Fibroblast of villous mesenchyme (primary cell): Measurements from ENCODE around the gene SGSM1. TPM values are rescaled to one million over a fixed set of nuclear protein-coding genes. Genes with fewer than 3 reads are reported as not detected.

ENCODE experiments used
- DNase-seq: peaks from one replicate; pipeline ENCODE4 v3.0.0-alpha.2; 2010; ENCODE audit warnings: low read depth
- H3K4me3 ChIP-seq: 2 replicates; pipeline ENCODE4 v1.5.1; 2011; ENCODE audit warnings: low read depth, mild to moderate bottlenecking, low read length
- total RNA-seq: library from RNA; depleted of rRNA; stranded (reverse); fragments of >200 nt; gene quantifications from 2 replicates; pipeline ENCODE4 v1.2.3, GENCODE V29; 2012
- TF ChIP-seq, protein P1 (sequence below): IDR thresholded peaks from 2 replicates; pipeline ENCODE4 v1.5.1; 2012; ENCODE audit warnings: low read depth, mild to moderate bottlenecking, low read length; ENCODE audit not compliant: insufficient read depth

The SGSM1 gene
- total RNA-seq, 1 donor = not detected

GRCh38 chr22:24827296-24827695 is 21.3 kb downstream of the SGSM1 start:
- no peak overlapping the region for H3K4me3 ChIP-seq
- no peak for DNase-seq
- TF ChIP-seq, protein P1, sequence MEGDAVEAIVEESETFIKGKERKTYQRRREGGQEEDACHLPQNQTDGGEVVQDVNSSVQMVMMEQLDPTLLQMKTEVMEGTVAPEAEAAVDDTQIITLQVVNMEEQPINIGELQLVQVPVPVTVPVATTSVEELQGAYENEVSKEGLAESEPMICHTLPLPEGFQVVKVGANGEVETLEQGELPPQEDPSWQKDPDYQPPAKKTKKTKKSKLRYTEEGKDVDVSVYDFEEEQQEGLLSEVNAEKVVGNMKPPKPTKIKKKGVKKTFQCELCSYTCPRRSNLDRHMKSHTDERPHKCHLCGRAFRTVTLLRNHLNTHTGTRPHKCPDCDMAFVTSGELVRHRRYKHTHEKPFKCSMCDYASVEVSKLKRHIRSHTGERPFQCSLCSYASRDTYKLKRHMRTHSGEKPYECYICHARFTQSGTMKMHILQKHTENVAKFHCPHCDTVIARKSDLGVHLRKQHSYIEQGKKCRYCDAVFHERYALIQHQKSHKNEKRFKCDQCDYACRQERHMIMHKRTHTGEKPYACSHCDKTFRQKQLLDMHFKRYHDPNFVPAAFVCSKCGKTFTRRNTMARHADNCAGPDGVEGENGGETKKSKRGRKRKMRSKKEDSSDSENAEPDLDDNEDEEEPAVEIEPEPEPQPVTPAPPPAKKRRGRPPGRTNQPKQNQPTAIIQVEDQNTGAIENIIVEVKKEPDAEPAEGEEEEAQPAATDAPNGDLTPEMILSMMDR = no peak

DNA sequence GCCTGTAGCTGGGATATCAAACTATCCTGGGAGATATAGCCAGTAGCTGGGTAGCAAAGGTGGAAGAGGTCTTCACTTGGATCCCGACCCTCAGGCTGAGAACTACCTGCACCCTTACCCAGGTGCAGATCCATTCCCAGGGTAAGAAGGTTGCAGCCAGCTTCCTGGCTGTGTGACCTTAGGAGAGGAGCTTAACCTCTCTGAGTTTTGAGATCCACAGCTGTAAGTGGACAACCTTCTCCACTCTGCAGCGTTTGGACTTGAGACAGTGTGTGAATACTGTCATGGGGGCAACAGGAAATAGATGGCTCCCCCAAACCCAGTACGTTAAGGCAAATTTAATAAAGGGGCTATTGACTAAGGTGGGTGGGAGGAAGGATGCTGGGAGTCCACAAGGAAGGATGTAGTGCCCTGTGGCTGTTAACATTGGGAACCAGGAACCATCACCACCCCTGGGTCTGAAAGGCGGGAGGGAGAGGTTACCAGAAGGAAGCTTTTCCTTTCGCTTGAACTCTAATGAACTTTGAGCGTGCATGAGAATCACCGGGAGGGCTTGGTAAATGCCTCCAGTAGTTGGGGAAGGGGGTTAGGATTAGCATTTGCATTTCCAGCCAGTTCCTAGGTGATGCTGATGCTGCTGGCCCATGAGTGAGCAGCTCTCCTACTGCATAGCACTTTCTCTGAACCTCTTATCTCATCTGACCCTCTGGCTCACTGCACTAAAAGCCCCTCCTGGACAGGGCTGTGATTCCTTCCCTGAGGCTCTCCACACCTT is 24.4 kb downstream of the SGSM1 start:
- DNase-seq = no peak
- TF ChIP-seq, protein P1 = no peak
- no peak overlapping the region for H3K4me3 ChIP-seq

DNA sequence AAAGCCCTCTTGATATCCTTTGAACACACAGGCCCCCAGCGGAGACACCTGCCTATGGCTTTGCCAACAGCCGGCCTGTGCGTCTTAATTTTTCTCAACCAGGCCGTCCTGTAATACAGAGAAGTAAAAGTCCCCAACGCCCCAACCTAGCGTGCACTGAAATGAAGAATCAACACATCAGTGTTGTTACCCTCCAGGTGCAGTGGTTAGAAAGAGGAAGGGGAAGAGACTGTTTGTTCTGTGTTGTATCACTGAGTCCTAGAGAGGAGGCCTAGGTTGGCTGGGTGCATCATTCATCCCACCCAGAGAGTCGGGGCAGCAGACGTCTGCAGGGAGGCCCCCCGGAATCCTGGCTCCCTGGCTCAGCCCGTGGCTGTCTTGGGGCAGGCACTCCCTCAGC is 25.7 kb downstream of the SGSM1 start:
- DNase-seq = no peak
- no peak overlapping the region for H3K4me3 ChIP-seq
- TF ChIP-seq, protein P1 = no peak

GRCh38 chr22:24833881-24834495 is 28.0 kb downstream of the SGSM1 start:
- H3K4me3 ChIP-seq = no peak overlapping the region
- no peak for DNase-seq
- TF ChIP-seq, protein P1 = no peak

DNA sequence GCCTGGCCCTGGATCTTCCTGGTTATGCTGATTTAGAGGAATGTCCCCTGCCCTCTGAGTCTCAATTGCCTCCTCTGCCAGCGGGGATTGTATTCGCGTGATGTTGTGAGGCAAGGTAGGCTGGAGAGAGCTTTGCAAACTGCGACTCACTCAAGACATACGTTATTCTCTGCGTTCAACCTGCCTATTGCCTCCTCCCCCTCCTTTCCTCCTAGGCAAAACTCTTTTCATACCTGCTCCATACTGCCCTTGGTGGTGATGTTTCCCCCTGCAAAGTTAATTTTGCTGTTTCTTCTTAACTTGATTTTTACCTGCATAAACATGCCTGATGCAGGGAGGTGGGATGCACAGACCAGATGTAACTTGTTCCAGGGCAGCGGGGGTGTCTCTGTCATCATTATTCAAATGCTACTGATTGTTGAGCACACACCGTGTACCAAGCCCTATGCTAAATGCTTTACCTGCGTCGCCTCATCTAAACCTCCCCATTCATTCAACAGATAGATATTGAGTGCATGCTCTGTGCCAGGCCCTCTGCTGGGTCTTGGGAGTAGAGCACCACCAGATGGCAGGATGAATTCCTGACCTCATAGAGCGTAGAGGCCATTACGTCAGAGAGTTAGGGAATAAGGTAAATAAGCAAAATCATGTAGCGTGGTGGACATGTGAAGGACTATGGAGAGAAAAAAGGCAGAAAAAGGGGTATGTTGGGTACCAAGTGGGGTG is 29.0 kb downstream of the SGSM1 start:
- no peak overlapping the region for H3K4me3 ChIP-seq
- TF ChIP-seq, protein P1 = peak; percentile 43
- DNase-seq = peak; percentile 28

DNA sequence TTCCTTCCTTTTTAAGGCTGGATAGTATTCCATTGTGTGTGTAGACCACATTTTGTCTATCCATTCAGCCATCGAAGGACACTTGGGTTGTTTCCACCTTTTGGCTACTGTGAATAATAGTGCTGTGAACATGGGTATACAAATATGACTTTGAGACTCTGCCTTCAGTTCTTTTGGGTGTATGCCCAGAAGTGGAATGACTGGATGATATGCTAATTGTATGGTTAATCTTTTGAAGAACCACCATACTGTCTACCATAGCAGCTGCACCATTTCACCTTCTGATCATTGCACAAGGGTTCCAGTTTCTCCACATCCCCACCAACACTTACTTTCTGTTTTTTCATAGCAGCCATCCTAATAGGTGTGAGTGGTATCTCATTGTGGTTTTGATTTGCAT is 30.3 kb downstream of the SGSM1 start:
- DNase-seq = no peak
- TF ChIP-seq, protein P1 = no peak
- H3K4me3 ChIP-seq = no peak overlapping the region
